H1 (cell line): ENCODE measurements around the gene CCDC159. TPM values are rescaled to one million over a fixed set of nuclear protein-coding genes. Genes with fewer than 3 reads are reported as not detected.

Experiments used
- ASH2L ChIP-seq: fragments of 200-600, 300-600 bp; sonication (generic); IDR thresholded peaks from one replicate; pipeline ENCODE4 v1.7.1; 2017; ENCODE audit warnings: low read length
- CBX8 ChIP-seq: fragments of 300-800, 300-1000 bp; sonication (generic); IDR thresholded peaks from 2 replicates; pipeline ENCODE4 v1.7.1; 2016; ENCODE audit warnings: low read depth, low read length, borderline replicate concordance
- CHD1 ChIP-seq: IDR thresholded peaks from 2 replicates; pipeline ENCODE4 v1.6.1; 2012; ENCODE audit warnings: low read depth, low read length, improper control_type of control experiment
- CHD2 ChIP-seq: IDR thresholded peaks from 2 replicates; pipeline ENCODE4 v1.6.1; 2012; ENCODE audit warnings: low read length, improper control_type of control experiment
- CHD7 ChIP-seq: fragments of 300-600 bp; sonication (generic); IDR thresholded peaks from 2 replicates; pipeline ENCODE4 v1.7.1; 2012; ENCODE audit warnings: low read length, moderate library complexity, mild to moderate bottlenecking, inconsistent platforms; ENCODE audit not compliant: insufficient replicate concordance
- CREB1 ChIP-seq: IDR thresholded peaks from 2 replicates; pipeline ENCODE4 v1.6.1; 2012; ENCODE audit warnings: inconsistent platforms
- POLR2A ChIP-seq, 2 experiments: IDR thresholded peaks; 1 replicate in 1 of 2; 2 replicates in 1 of 2; pipeline ENCODE4 v1.6.1; 2011; ENCODE audit warnings: low read depth in 2 of 2, low read length in 2 of 2, mild to moderate bottlenecking in 2 of 2; ENCODE audit errors: control extremely low read depth in 1 of 2
- RAD21 ChIP-seq, 2 experiments: IDR thresholded peaks in 1 of 2; conservative IDR thresholded peaks in 1 of 2; 2 replicates each; pipeline ENCODE4 v1.6.1; 2011; ENCODE audit warnings: low read depth in 2 of 2, low read length in 2 of 2, improper control_type of control experiment in 1 of 2, inconsistent platforms in 1 of 2, mild to moderate bottlenecking in 1 of 2, moderate library complexity in 1 of 2
- SUZ12 ChIP-seq: fragments of 200-600 bp; sonication (generic); IDR thresholded peaks from 2 replicates; pipeline ENCODE4 v1.6.1; 2012; ENCODE audit warnings: mild to moderate bottlenecking, inconsistent platforms, low read length, moderate library complexity, mixed read lengths
- TAF1 ChIP-seq: IDR thresholded peaks from 2 replicates; pipeline ENCODE4 v1.6.1; 2011; ENCODE audit warnings: mild to moderate bottlenecking, low read depth, low read length
- TBP ChIP-seq: IDR thresholded peaks from 2 replicates; pipeline ENCODE4 v1.6.1; 2011; ENCODE audit warnings: low read depth, low read length, improper control_type of control experiment
- TCF12 ChIP-seq: IDR thresholded peaks from 2 replicates; pipeline ENCODE4 v1.6.1; 2011; ENCODE audit warnings: low read depth, mild to moderate bottlenecking, low read length
- polyA plus RNA-seq, 7 experiments: library from polyadenylated mRNA; depleted of rRNA in 3 of 7; stranded (reverse) in 5 of 7; unstranded in 2 of 7; fragments of >200 nt in 5 of 7; fragments of 200-250 nt in 2 of 7; gene quantifications; 1 replicate in 5 of 7; 2 replicates in 1 of 7; 4 replicates in 1 of 7; pipeline versions ENCODE4 v1.2.1 to v1.2.3, GENCODE V29; 2011 to 2013; ENCODE audit warnings: missing spikeins in 2 of 7, mixed read lengths in 2 of 7
- total RNA-seq: library from RNA; stranded (reverse); fragmentation: NEBNext Ultra II Directional; extraction: Animal tissue kit (Norgen Biotek cat#: 25700); gene quantifications from 2 replicates; pipeline ENCODE4 v1.2.1, GENCODE V29; 2021

CCDC159 gene
- total and polyA plus RNA-seq, 2 of the 8 experiments (the other 6 are each of a cell fraction or from before 2014, with no cell fraction given): 4.0 to 5.4 TPM

- TF ChIP-seq CHD7: no peak
- TF ChIP-seq RAD21 (IDR thresholded peaks at IDR 0.05 in 1 of 2, conservative IDR thresholded peaks at IDR 0.05 in 1 of 2; ENCODE audit: low read depth in 2 of 2, low read length in 2 of 2): no peak
- TF ChIP-seq TBP: no peak
- TF ChIP-seq SUZ12: no peak
- no peak for TF ChIP-seq TAF1
- no peak for TF ChIP-seq TCF12
- no peak for TF ChIP-seq CHD2
- TF ChIP-seq CBX8: no peak
- no peak for TF ChIP-seq POLR2A (IDR thresholded peaks at IDR 0.05; ENCODE audit: control extremely low read depth in 1 of 2, low read depth in 2 of 2, low read length in 2 of 2)
- no peak for TF ChIP-seq CREB1
- no peak for TF ChIP-seq CHD1
- no peak for TF ChIP-seq ASH2L
These were observed 3.9 kb upstream of the CCDC159 start (continued) for GRCh38 chr19:11342429-11342828.
